ENCODE measurements around the gene XRCC3.

XRCC3 gene

DNA sequence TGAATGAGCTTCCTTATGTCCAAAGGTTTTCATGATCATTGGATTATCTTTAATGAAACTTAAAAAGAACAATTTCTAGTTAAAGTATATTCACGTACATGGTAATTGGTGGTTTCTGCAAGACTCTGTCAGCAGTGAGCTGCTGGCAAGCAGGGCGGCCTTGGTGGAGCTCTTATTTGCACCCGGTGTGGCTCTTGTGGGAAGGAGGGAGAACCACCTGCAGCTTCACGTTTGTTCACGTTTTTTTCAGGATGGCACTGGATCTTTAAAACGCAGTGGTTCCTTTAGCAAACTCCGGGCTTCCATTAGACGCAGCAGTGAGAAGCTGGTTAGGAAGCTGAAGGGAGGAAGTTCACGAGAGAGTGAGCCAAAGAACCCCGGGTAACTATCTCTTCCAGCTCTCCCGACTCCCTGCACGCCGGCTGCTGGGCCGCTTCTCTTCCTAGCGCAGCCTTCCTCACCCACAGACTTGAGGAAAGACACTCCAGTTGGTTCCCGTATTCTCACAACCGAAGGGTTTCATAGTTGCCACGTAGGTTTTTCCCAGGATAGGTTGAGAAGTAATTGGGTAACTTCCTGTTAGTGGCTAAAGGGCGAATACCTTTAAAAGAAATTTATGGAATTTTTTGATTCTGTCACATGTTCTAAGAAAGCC lies 28.3 kb downstream of the XRCC3 start:
- no peaks in the 10 kb centered on the region for H3K4me1 ChIP-seq (ENCODE audit: control insufficient read depth in 1 of 2, insufficient read depth in 2 of 2, low read length in 2 of 2)

DNA sequence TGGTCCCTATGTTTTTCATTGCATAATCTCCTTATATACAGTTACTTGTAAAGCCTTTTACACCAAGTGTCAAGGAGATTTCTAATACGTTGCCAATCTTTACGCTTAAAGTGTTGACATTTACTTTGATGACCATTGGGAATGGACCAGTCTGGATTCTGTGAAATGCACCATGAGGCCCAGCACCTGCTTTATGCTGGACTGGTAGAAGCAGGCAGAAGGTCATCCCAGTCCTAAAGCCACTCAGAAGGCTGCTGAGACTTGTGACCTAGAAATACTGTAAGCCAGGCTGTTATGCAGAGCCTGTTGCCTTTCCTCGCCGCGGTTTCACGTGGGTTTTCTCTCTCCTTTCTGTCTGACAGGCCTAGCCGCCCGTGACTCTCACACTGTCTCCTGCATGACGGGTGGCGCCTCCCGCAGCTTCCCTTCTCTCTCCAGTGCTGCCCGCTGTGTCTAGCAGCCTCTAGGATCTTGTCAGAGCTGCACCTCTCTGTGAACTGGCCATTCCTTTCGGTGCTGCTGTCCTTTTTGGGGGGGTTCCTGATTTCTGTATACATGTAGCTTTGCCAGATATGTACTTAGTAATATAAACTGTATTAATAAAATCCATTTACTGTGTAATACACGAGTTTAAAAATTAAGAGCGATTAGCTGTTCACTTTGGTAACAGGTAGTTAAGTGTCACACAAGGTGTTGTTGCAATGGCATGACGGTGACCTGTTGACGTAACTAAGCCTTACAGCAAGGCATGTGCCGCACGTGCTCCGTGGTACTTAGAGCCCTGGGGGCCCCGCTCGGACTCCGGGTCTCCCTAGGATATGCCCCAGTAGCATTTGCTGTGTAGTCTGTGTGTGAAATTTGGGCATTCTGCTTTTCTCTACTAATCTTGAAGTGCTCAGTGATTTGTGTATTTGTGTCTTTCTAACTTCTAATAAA lies 29.7 kb downstream of the XRCC3 start:
- no peaks in the 10 kb centered on the region for H3K4me1 ChIP-seq (ENCODE audit: control insufficient read depth in 1 of 2, insufficient read depth in 2 of 2, low read length in 2 of 2)
- no peaks in the 10 kb centered on the region for H3K27me3 ChIP-seq (ENCODE audit: control insufficient read depth in 1 of 2, insufficient read depth in 2 of 2, low read length in 2 of 2)
- no peak overlapping the region for H3K4me3 ChIP-seq (ENCODE audit: low read depth in 1 of 2, low read length in 2 of 2)
- no peak overlapping the region for H3K9ac ChIP-seq (ENCODE audit: low read depth in 1 of 2, low read length in 2 of 2)
- peaks cover 38 to 83% of the 10 kb centered on the region in 2 donors for H3K36me3 ChIP-seq (ENCODE audit: control insufficient read depth in 1 of 2, insufficient read depth in 2 of 2, low read length in 2 of 2)
- H3K27ac ChIP-seq (ENCODE audit: low read depth, low read length) = no peak overlapping the region
- H3K9me3 ChIP-seq (ENCODE audit: control insufficient read depth in 1 of 2, low read length in 2 of 2) = no peaks in the 10 kb centered on the region

More for the DNA sequence above, 28.3 kb downstream of the XRCC3 start:
- Histone ChIP-seq H3K9ac (ENCODE audit: low read depth in 1 of 2, low read length in 2 of 2) (no peak overlapping the region), H3K9me3 (ENCODE audit: control insufficient read depth in 1 of 2, low read length in 2 of 2) (no peaks in the 10 kb centered on the region), H3K27me3 (ENCODE audit: control insufficient read depth in 1 of 2, insufficient read depth in 2 of 2, low read length in 2 of 2) (no peaks in the 10 kb centered on the region), H3K4me3 (ENCODE audit: low read depth in 1 of 2, low read length in 2 of 2) (no peak overlapping the region), H3K36me3 (ENCODE audit: control insufficient read depth in 1 of 2, insufficient read depth in 2 of 2, low read length in 2 of 2) (peaks cover 35 to 77% of the 10 kb centered on the region in 2 donors), H3K27ac (ENCODE audit: low read depth, low read length) (no peak overlapping the region)

DNA sequence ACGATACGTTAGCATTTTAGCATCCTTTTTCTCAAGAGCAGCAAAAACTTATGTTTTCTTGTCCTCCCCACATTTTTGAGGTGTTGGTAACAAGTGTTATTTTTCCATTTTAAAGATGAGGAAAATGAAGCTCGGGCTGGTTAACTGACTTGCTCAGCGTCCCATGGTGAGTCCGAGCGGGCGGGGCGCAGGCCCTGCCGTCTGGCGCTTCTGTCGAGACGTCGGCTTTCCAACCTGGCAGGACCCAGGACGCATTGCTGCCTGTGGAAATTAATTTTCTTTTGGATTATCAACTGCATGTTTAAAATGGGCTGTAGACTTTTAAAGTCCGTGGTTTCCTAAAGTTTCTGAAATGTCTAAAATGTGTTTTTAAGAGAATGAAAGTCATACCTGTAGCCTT lies 30.4 kb downstream of the XRCC3 start:
- H3K27me3 ChIP-seq (ENCODE audit: control insufficient read depth in 1 of 2, insufficient read depth in 2 of 2, low read length in 2 of 2) = no peaks in the 10 kb centered on the region
- no peaks in the 10 kb centered on the region for H3K4me1 ChIP-seq (ENCODE audit: control insufficient read depth in 1 of 2, insufficient read depth in 2 of 2, low read length in 2 of 2)
- peaks cover 42 to 82% of the 10 kb centered on the region in 2 donors for H3K36me3 ChIP-seq (ENCODE audit: control insufficient read depth in 1 of 2, insufficient read depth in 2 of 2, low read length in 2 of 2)
- no peak overlapping the region for H3K9ac ChIP-seq (ENCODE audit: low read depth in 1 of 2, low read length in 2 of 2)
- no peak overlapping the region for H3K4me3 ChIP-seq (ENCODE audit: low read depth in 1 of 2, low read length in 2 of 2)
- H3K27ac ChIP-seq (ENCODE audit: low read depth, low read length) = no peak overlapping the region
- no peaks in the 10 kb centered on the region for H3K9me3 ChIP-seq (ENCODE audit: control insufficient read depth in 1 of 2, low read length in 2 of 2)

DNA sequence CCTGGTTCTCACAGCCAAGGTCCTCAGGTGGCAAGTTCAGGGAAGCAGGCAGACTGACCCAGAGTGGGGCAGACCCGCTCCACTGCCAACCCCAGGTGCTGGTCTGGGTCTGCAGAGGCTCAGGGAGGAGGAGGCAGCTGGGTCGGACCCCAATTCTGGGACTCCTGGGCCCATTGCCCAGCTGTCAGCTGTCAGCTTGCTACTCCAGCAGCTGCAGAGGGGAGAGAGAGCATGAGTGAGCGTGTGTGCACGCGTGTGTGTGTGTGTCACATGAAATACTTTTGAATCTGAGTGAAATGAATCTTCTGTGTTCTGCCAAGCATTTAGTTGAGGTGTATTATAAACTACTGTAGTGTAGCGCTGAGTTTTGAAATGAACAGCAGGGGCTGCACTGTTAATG lies 30.8 kb downstream of the XRCC3 start:
- Histone ChIP-seq H3K27ac (ENCODE audit: low read depth, low read length) (no peak overlapping the region), H3K9me3 (ENCODE audit: control insufficient read depth in 1 of 2, low read length in 2 of 2) (no peaks in the 10 kb centered on the region)

DNA sequence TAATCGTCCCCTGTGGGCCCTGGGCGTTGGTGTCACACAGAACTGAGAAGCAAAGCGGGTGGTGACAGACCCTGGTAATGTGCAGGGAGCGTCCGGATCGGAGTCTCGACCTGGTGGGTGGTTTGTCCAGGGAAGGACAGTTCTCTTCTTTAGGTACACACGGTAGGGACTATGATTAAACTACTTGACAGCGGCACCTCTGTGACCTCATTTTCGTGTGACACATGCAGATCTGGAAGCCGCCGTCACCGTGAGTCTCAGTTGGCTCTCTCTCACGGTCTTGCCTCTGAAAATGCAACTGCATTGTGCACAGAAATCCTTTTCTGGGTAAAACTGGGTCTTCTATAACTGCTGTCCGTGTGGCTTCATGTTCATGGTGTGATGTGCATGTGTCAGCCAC lies 32.1 kb downstream of the XRCC3 start:
- Histone ChIP-seq H3K36me3 (ENCODE audit: control insufficient read depth in 1 of 2, insufficient read depth in 2 of 2, low read length in 2 of 2) (peaks cover 50 to 88% of the 10 kb centered on the region in 2 donors), H3K4me1 (ENCODE audit: control insufficient read depth in 1 of 2, insufficient read depth in 2 of 2, low read length in 2 of 2) (peaks cover 0 to 3% of the 10 kb centered on the region in 2 donors), H3K27ac (ENCODE audit: low read depth, low read length) (no peak overlapping the region), H3K9ac (ENCODE audit: low read depth in 1 of 2, low read length in 2 of 2) (no peak overlapping the region), H3K9me3 (ENCODE audit: control insufficient read depth in 1 of 2, low read length in 2 of 2) (no peaks in the 10 kb centered on the region), H3K4me3 (ENCODE audit: low read depth in 1 of 2, low read length in 2 of 2) (no peak overlapping the region), H3K27me3 (ENCODE audit: control insufficient read depth in 1 of 2, insufficient read depth in 2 of 2, low read length in 2 of 2) (no peaks in the 10 kb centered on the region)

More for the DNA sequence above, 30.8 kb downstream of the XRCC3 start:
- Histone ChIP-seq H3K4me1 (ENCODE audit: control insufficient read depth in 1 of 2, insufficient read depth in 2 of 2, low read length in 2 of 2) (no peaks in the 10 kb centered on the region), H3K36me3 (ENCODE audit: control insufficient read depth in 1 of 2, insufficient read depth in 2 of 2, low read length in 2 of 2) (peaks cover 46 to 85% of the 10 kb centered on the region in 2 donors), H3K27me3 (ENCODE audit: control insufficient read depth in 1 of 2, insufficient read depth in 2 of 2, low read length in 2 of 2) (no peaks in the 10 kb centered on the region), H3K9ac (ENCODE audit: low read depth in 1 of 2, low read length in 2 of 2) (no peak overlapping the region), H3K4me3 (ENCODE audit: low read depth in 1 of 2, low read length in 2 of 2) (no peak overlapping the region)

DNA sequence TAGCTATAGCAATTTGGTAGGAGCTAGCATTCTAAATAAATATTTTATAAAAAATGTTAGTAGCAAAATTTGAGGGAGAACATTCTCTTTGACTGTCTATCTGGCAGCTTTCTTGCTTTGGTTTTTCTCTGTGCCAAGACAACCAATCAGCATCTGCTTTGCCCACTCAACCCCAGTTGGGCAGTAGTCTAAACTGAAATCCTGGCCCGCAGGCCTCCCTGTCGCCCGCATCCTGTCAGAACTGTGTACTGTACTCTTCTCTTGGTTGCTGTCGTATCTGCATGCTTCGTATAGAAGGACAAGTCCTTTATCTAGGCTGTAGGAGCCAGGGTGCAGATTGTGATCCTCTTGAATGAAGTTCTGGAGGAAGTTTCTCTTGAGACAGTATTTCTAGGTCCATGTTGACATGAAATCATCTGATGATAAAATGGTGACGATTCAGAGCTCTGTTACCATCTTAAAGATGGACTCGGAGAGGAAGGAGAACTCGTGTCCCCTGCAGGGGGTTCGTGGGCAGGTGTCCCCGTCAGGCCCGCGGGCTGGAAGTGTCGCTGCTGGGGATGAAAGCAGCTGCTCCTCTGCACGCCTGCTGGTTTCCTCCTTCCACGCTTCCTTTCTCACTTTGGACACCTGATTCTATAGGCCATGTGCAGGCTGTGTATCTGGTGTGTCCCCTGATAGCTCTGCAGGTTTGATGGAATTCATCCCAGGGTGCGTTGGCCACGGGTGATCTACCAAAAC lies 34.6 kb downstream of the XRCC3 start:
- Histone ChIP-seq H3K36me3 (ENCODE audit: control insufficient read depth in 1 of 2, insufficient read depth in 2 of 2, low read length in 2 of 2) (peaks cover 51 to 88% of the 10 kb centered on the region in 2 donors), H3K27me3 (ENCODE audit: control insufficient read depth in 1 of 2, insufficient read depth in 2 of 2, low read length in 2 of 2) (no peaks in the 10 kb centered on the region), H3K9me3 (ENCODE audit: control insufficient read depth in 1 of 2, low read length in 2 of 2) (no peaks in the 10 kb centered on the region), H3K4me3 (ENCODE audit: low read depth in 1 of 2, low read length in 2 of 2) (no peak overlapping the region), H3K9ac (ENCODE audit: low read depth in 1 of 2, low read length in 2 of 2) (no peak overlapping the region), H3K4me1 (ENCODE audit: control insufficient read depth in 1 of 2, insufficient read depth in 2 of 2, low read length in 2 of 2) (peaks cover 0 to 3% of the 10 kb centered on the region in 2 donors), H3K27ac (ENCODE audit: low read depth, low read length) (no peak overlapping the region)

DNA sequence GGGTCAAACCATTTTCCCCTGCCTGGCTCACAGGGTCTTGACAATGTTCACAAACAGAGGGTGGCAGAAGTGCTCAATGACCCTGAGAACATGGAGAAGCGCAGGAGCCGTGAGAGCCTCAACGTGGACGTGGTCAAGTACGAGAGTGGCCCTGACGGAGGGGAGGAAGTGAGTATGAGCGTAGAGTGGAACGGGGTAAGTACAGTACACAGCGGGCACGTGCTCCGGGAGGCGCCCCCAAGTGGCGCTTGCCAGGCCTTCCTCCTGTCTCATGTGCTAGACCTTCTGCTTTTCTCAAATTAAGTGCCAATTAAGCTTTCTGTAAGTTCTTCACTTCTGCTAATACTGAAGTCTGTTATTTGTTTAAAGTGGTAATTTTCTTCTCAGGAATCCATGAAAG lies 35.9 kb downstream of the XRCC3 start:
- H3K4me1 ChIP-seq (ENCODE audit: control insufficient read depth in 1 of 2, insufficient read depth in 2 of 2, low read length in 2 of 2) = peaks cover 0 to 3% of the 10 kb centered on the region in 2 donors
- peaks cover 57 to 84% of the 10 kb centered on the region in 2 donors for H3K36me3 ChIP-seq (ENCODE audit: control insufficient read depth in 1 of 2, insufficient read depth in 2 of 2, low read length in 2 of 2)
- no peak overlapping the region for H3K4me3 ChIP-seq (ENCODE audit: low read depth in 1 of 2, low read length in 2 of 2)
- no peak overlapping the region for H3K9ac ChIP-seq (ENCODE audit: low read depth in 1 of 2, low read length in 2 of 2)
- H3K9me3 ChIP-seq (ENCODE audit: control insufficient read depth in 1 of 2, low read length in 2 of 2) = no peaks in the 10 kb centered on the region
- no peaks in the 10 kb centered on the region for H3K27me3 ChIP-seq (ENCODE audit: control insufficient read depth in 1 of 2, insufficient read depth in 2 of 2, low read length in 2 of 2)
- no peak overlapping the region for H3K27ac ChIP-seq (ENCODE audit: low read depth, low read length)

DNA sequence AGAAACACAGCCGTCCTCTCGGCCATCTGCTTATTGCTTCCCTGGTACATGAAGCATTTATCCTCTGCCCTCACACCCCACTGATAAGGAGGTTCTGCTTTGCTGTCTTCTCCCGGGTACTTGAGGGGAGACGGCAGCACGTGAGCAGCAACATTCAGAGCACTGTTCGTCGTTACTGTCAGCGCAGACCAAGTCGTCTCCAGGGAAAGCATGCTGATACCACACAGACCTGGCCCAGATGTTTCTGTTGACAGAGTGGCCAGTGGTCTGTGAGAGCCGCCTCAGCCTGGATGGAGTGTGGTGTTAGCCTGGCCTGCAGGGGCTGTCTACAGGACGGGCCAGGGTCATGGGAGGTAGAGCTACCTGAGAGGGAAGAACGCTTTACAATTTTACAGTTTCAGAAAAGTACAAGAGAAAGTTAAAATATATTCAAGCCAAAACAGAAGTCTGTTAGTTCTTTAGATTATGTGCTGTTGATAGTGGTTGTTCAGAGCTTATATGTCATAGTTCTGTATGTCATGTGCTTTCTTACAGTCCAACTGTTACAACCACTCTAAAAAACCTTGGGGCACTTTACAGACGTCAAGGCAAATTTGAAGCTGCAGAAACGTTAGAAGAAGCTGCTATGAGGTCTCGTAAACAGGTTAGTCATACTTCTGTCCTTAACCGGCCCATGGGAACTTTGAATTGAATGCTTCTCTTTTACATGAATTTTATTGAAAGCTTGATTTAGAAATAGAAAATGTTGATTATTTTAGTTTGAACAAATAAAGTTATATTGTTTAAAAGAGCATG lies 38.2 kb downstream of the XRCC3 start:
- peaks cover 65 to 87% of the 10 kb centered on the region in 2 donors for H3K36me3 ChIP-seq (ENCODE audit: control insufficient read depth in 1 of 2, insufficient read depth in 2 of 2, low read length in 2 of 2)
- no peak overlapping the region for H3K27ac ChIP-seq (ENCODE audit: low read depth, low read length)
- no peak overlapping the region for H3K9ac ChIP-seq (ENCODE audit: low read depth in 1 of 2, low read length in 2 of 2)
- no peaks in the 10 kb centered on the region for H3K27me3 ChIP-seq (ENCODE audit: control insufficient read depth in 1 of 2, insufficient read depth in 2 of 2, low read length in 2 of 2)
- H3K4me1 ChIP-seq (ENCODE audit: control insufficient read depth in 1 of 2, insufficient read depth in 2 of 2, low read length in 2 of 2) = peaks cover 0 to 3% of the 10 kb centered on the region in 2 donors
- no peaks in the 10 kb centered on the region for H3K9me3 ChIP-seq (ENCODE audit: control insufficient read depth in 1 of 2, low read length in 2 of 2)
- no peak overlapping the region for H3K4me3 ChIP-seq (ENCODE audit: low read depth in 1 of 2, low read length in 2 of 2)

DNA sequence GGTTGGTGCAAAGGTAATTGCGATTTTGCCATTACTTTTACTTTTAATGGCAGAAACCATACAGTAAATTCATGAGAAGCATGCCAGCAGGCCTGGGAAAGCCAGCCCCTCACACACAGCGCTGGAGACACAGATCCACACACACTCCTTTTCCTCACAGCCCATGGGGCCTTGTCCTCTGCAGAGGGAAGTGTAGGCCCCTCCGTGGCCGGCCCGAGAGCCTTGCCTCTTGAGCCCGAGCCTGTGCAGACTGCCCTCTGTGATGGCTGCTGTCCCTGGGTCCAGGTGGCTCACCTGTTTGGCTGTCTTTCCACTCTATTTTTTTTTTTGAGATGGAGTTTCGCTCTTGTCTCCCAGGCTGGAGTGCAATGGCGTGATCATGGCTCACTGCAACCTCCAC lies 39.3 kb downstream of the XRCC3 start:
- Histone ChIP-seq H3K4me1 (ENCODE audit: control insufficient read depth in 1 of 2, insufficient read depth in 2 of 2, low read length in 2 of 2) (peaks cover 0 to 3% of the 10 kb centered on the region in 2 donors), H3K27ac (ENCODE audit: low read depth, low read length) (no peak overlapping the region), H3K4me3 (ENCODE audit: low read depth in 1 of 2, low read length in 2 of 2) (no peak overlapping the region), H3K36me3 (ENCODE audit: control insufficient read depth in 1 of 2, insufficient read depth in 2 of 2, low read length in 2 of 2) (peaks cover 68 to 91% of the 10 kb centered on the region in 2 donors), H3K27me3 (ENCODE audit: control insufficient read depth in 1 of 2, insufficient read depth in 2 of 2, low read length in 2 of 2) (no peaks in the 10 kb centered on the region), H3K9ac (ENCODE audit: low read depth in 1 of 2, low read length in 2 of 2) (no peak overlapping the region), H3K9me3 (ENCODE audit: control insufficient read depth in 1 of 2, low read length in 2 of 2) (no peaks in the 10 kb centered on the region)

Data from duodenal mucosa (tissue), 2 donors.